Ovary (tissue), 3 donors: ENCODE data around the gene RNLS.

Experiments
- POLR2A ChIP-seq: fragments of 450-650 bp; IDR thresholded peaks from one replicate; pipeline ENCODE4 v1.6.1; 2017; ENCODE audit warnings: antibody characterized with exemption, mild to moderate bottlenecking, moderate library complexity
- TF ChIP-seq, protein P1 (sequence below), 3 donors: fragments of 450-650 bp in 2 of 3; fragments of 200-600 bp in 1 of 3; IDR thresholded peaks; one replicate each; pipeline versions ENCODE4 v1.5.1 to v1.8.0; 2016 to 2022; ENCODE audit warnings: antibody characterized with exemption in 3 of 3, mild to moderate bottlenecking in 1 of 3
- donor health status: DM: no; HTN: no; CAD: no.

GRCh38 chr10:88234297-88234696 lies 348.8 kb downstream of the RNLS start:
- TF ChIP-seq, protein P1, sequence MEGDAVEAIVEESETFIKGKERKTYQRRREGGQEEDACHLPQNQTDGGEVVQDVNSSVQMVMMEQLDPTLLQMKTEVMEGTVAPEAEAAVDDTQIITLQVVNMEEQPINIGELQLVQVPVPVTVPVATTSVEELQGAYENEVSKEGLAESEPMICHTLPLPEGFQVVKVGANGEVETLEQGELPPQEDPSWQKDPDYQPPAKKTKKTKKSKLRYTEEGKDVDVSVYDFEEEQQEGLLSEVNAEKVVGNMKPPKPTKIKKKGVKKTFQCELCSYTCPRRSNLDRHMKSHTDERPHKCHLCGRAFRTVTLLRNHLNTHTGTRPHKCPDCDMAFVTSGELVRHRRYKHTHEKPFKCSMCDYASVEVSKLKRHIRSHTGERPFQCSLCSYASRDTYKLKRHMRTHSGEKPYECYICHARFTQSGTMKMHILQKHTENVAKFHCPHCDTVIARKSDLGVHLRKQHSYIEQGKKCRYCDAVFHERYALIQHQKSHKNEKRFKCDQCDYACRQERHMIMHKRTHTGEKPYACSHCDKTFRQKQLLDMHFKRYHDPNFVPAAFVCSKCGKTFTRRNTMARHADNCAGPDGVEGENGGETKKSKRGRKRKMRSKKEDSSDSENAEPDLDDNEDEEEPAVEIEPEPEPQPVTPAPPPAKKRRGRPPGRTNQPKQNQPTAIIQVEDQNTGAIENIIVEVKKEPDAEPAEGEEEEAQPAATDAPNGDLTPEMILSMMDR (IDR thresholded peaks at IDR 0.05): no peak
- no peak for TF ChIP-seq POLR2A
